Neuronal stem cell (in vitro differentiated cells): ENCODE data around the gene UBE2J2.

Source experiments
- DNase-seq: peaks from one replicate; pipeline ENCODE4 v3.0.0-alpha.2; 2013; ENCODE audit warnings: low spot score
- H2AFZ ChIP-seq: one replicate; pipeline ENCODE4 v1.6.1; 2013; ENCODE audit warnings: mild to moderate bottlenecking, low read length, inconsistent platforms
- H2AK5ac ChIP-seq: 2 replicates; pipeline ENCODE4 v1.6.1; 2013; ENCODE audit warnings: low read depth, mild to moderate bottlenecking, inconsistent platforms, low read length, moderate library complexity, mixed read lengths
- H2BK120ac ChIP-seq: 2 replicates; pipeline ENCODE4 v1.6.1; 2013; ENCODE audit warnings: low read depth, mild to moderate bottlenecking, inconsistent platforms, low read length, moderate library complexity, mixed read lengths
- H2BK12ac ChIP-seq: one replicate; pipeline ENCODE4 v1.6.1; 2013; ENCODE audit warnings: low read length, inconsistent platforms
- H2BK15ac ChIP-seq: 2 replicates; pipeline ENCODE4 v1.6.1; 2013; ENCODE audit warnings: mild to moderate bottlenecking, low read length, inconsistent platforms, mixed read lengths
- H2BK5ac ChIP-seq: one replicate; pipeline ENCODE4 v1.6.1; 2013; ENCODE audit warnings: inconsistent platforms, mild to moderate bottlenecking, low read length, moderate library complexity
- H3K14ac ChIP-seq: one replicate; pipeline ENCODE4 v1.6.1; 2013; ENCODE audit warnings: low read length, inconsistent platforms
- H3K18ac ChIP-seq: 2 replicates; pipeline ENCODE4 v1.6.1; 2013; ENCODE audit warnings: low read length, inconsistent platforms
- H3K23ac ChIP-seq: 2 replicates; pipeline ENCODE4 v1.6.1; 2013; ENCODE audit warnings: low read depth, mild to moderate bottlenecking, mixed read lengths, low read length, inconsistent platforms; ENCODE audit not compliant: poor library complexity
- H3K27ac ChIP-seq: replicated peaks from 3 replicates; pipeline ENCODE4 v1.5.1; 2013; ENCODE audit warnings: low read length, inconsistent platforms
- H3K27me3 ChIP-seq, 3 experiments: 2 replicates each; pipeline ENCODE4 v1.6.1; 2013; ENCODE audit warnings: low read length in 3 of 3, mild to moderate bottlenecking in 2 of 3, inconsistent platforms in 1 of 3, low read depth in 1 of 3, mixed read lengths in 1 of 3, moderate library complexity in 1 of 3; ENCODE audit not compliant: control insufficient read depth in 3 of 3, insufficient read depth in 3 of 3
- H3K36me3 ChIP-seq, 2 donors: replicated peaks in 1 of 2; 2 replicates each; pipeline ENCODE4 v1.6.1; 2013; ENCODE audit warnings: low read length in 2 of 2; ENCODE audit not compliant: control insufficient read depth in 2 of 2, insufficient read depth in 2 of 2
- H3K4ac ChIP-seq: 2 replicates; pipeline ENCODE4 v1.6.1; 2013; ENCODE audit warnings: inconsistent platforms, mild to moderate bottlenecking, low read length, moderate library complexity
- H3K4me1 ChIP-seq, 2 donors: 1 replicate in 1 of 2; 2 replicates in 1 of 2; pipeline ENCODE4 v1.6.1; 2013; ENCODE audit warnings: low read length in 2 of 2, low read depth in 1 of 2; ENCODE audit not compliant: control insufficient read depth in 2 of 2, insufficient read depth in 1 of 2
- H3K4me2 ChIP-seq: one replicate; pipeline ENCODE4 v1.6.1; 2013; ENCODE audit warnings: mild to moderate bottlenecking, low read length, inconsistent platforms; ENCODE audit not compliant: insufficient read depth, poor library complexity, severe bottlenecking
- H3K4me3 ChIP-seq, 2 donors: 2 replicates each; pipeline ENCODE4 v1.5.1; 2013; ENCODE audit warnings: low read length in 2 of 2, mild to moderate bottlenecking in 2 of 2, inconsistent platforms in 1 of 2, moderate library complexity in 1 of 2
- H3K79me1 ChIP-seq: one replicate; pipeline ENCODE4 v1.6.1; 2013; ENCODE audit warnings: low read depth, mild to moderate bottlenecking, inconsistent platforms, low read length, moderate library complexity
- H3K9ac ChIP-seq: one replicate; pipeline ENCODE4 v1.6.1; 2013; ENCODE audit warnings: mild to moderate bottlenecking, low read depth, low read length, inconsistent platforms; ENCODE audit not compliant: poor library complexity
- H3K9me3 ChIP-seq, 2 donors: replicated peaks in 1 of 2; 2 replicates each; pipeline versions ENCODE3 to v1.6.1; 2013; ENCODE audit warnings: low read length in 2 of 2, mild to moderate bottlenecking in 2 of 2, inconsistent platforms in 1 of 2, low read depth in 1 of 2, mixed read lengths in 1 of 2, moderate library complexity in 1 of 2; ENCODE audit not compliant: control insufficient read depth in 2 of 2, insufficient read depth in 1 of 2
- H4K8ac ChIP-seq: one replicate; pipeline ENCODE4 v1.6.1; 2013; ENCODE audit warnings: low read depth, mild to moderate bottlenecking, inconsistent platforms, low read length, moderate library complexity
- H4K91ac ChIP-seq: one replicate; pipeline ENCODE4 v1.6.1; 2013; ENCODE audit warnings: low read length, low read depth, mild to moderate bottlenecking, inconsistent platforms; ENCODE audit not compliant: poor library complexity
- WGBS, 2 donors: extraction: QIAGEN DNeasy Blood & Tissue Kit; methylation state at CpG; one replicate each; pipeline ENCODE4 v1.1.7; 2013; ENCODE audit warnings: missing lambda C conversion rate in 2 of 2, mixed read lengths in 1 of 2; ENCODE audit not compliant: insufficient read length in 2 of 2, insufficient replicate concordance in 1 of 2; ENCODE audit errors: extremely low coverage in 2 of 2; 5-methylcytosine and 5-hydroxymethylcytosine counted together

The UBE2J2 gene

GRCh38 chr1:1240822-1241587 is 32.6 kb downstream of the UBE2J2 start:
- Histone ChIP-seq H3K4ac (no peak overlapping the region), H3K23ac (peak overlapping the region; percentile 43), H3K9ac (peak overlapping the region; percentile 4), H2AK5ac (peak overlapping the region; percentile 81), H4K8ac (no peak overlapping the region), H3K79me1 (peaks cover 2% of the 10 kb centered on the region), H2BK15ac (no peak overlapping the region), H3K4me1 (peaks cover 11 to 38% of the 10 kb centered on the region in 2 donors), H3K4me2 (no peak overlapping the region), H2BK5ac (peak overlapping the region; percentile 71), H3K14ac (no peak overlapping the region), H3K9me3 (no peaks in the 10 kb centered on the region), H2AFZ (no peak overlapping the region), H3K27me3 (peaks cover 0 to 10% (median 3%) of the 10 kb centered on the region in 3 experiments), H3K18ac (peak overlapping the region; percentile 71), H3K4me3 (no peak overlapping the region), H2BK120ac (no peak overlapping the region), H2BK12ac (no peak overlapping the region), H3K36me3 (no peaks in the 10 kb centered on the region), H3K27ac (no peak overlapping the region), H4K91ac (no peak overlapping the region)
- no peak for DNase-seq
- no CpG with 5 or more reads among the region's 23 CpGs for WGBS, 2 donors

GRCh38 chr1:1240348-1240732 is 33.3 kb downstream of the UBE2J2 start:
- H3K4me1 ChIP-seq: peaks cover 11 to 38% of the 10 kb centered on the region in 2 donors
- WGBS, 2 donors: no CpG with 5 or more reads among the region's 11 CpGs
- no peak overlapping the region for H4K8ac ChIP-seq
- H3K23ac ChIP-seq: no peak overlapping the region
- peak overlapping the region; percentile 70 for H2BK5ac ChIP-seq
- peak overlapping the region; percentile 2 for H3K18ac ChIP-seq
- H3K79me1 ChIP-seq: peaks cover 2% of the 10 kb centered on the region
- H2BK120ac ChIP-seq: no peak overlapping the region
- no peaks in the 10 kb centered on the region for H3K9me3 ChIP-seq
- no peak overlapping the region for H3K4ac ChIP-seq
- H3K27ac ChIP-seq: no peak overlapping the region
- no peaks in the 10 kb centered on the region for H3K36me3 ChIP-seq
- H3K4me3 ChIP-seq: no peak overlapping the region
- H3K4me2 ChIP-seq: no peak overlapping the region
- no peak overlapping the region for H2BK12ac ChIP-seq
- H2AK5ac ChIP-seq: peak overlapping the region; percentile 90
- no peak overlapping the region for H3K9ac ChIP-seq
- H3K14ac ChIP-seq: no peak overlapping the region
- H2AFZ ChIP-seq: no peak overlapping the region
- DNase-seq: no peak
- H2BK15ac ChIP-seq: peak overlapping the region; percentile 37
- no peak overlapping the region for H4K91ac ChIP-seq
- peaks cover 0 to 4% (median 0%) of the 10 kb centered on the region in 3 experiments for H3K27me3 ChIP-seq

GRCh38 chr1:1239614-1240347 is 33.9 kb downstream of the UBE2J2 start:
- Histone ChIP-seq H4K8ac (no peak overlapping the region), H4K91ac (peak overlapping the region; percentile 30), H3K79me1 (peaks cover 2% of the 10 kb centered on the region), H3K4me1 (peaks cover 11 to 38% of the 10 kb centered on the region in 2 donors), H2BK15ac (peak overlapping the region; percentile 58), H2BK120ac (no peak overlapping the region), H3K4me3 (no peak overlapping the region), H3K23ac (peak overlapping the region; percentile 80), H3K4me2 (no peak overlapping the region), H2BK12ac (peak overlapping the region; percentile 84), H2AK5ac (peak overlapping the region; percentile 90), H3K27ac (no peak overlapping the region), H3K27me3 (peaks cover 0 to 4% (median 0%) of the 10 kb centered on the region in 3 experiments), H3K4ac (peak overlapping the region; percentile 37), H2BK5ac (peak overlapping the region; percentile 70), H3K36me3 (peaks cover 0 to 3% of the 10 kb centered on the region in 2 donors), H3K9ac (peak overlapping the region; percentile 77), H3K14ac (no peak overlapping the region), H3K18ac (peak overlapping the region; percentile 85), H2AFZ (no peak overlapping the region), H3K9me3 (no peaks in the 10 kb centered on the region)
- DNase-seq: no peak
- WGBS, 2 donors: no CpG with 5 or more reads among the region's 30 CpGs

GRCh38 chr1:1239227-1239613 is 34.4 kb downstream of the UBE2J2 start:
- H3K79me1 ChIP-seq: peaks cover 4% of the 10 kb centered on the region

More at GRCh38 chr1:1239227-1239613, 34.4 kb downstream of the UBE2J2 start:
- H3K9me3 ChIP-seq: no peaks in the 10 kb centered on the region
- H3K27me3 ChIP-seq: peaks cover 0 to 4% (median 0%) of the 10 kb centered on the region in 3 experiments
- H3K4me3 ChIP-seq: no peak overlapping the region
- peak overlapping the region; percentile 30 for H4K91ac ChIP-seq
- peak overlapping the region; percentile 58 for H2BK15ac ChIP-seq
- no peak overlapping the region for H3K27ac ChIP-seq
- H3K23ac ChIP-seq: peak overlapping the region; percentile 80
- no peak overlapping the region for H3K4me2 ChIP-seq
- no CpG with 5 or more reads among the region's 15 CpGs for WGBS, 2 donors
- H2BK120ac ChIP-seq: no peak overlapping the region
- H2AK5ac ChIP-seq: peak overlapping the region; percentile 90
- peaks cover 10 to 38% of the 10 kb centered on the region in 2 donors for H3K4me1 ChIP-seq
- peaks cover 4 to 8% of the 10 kb centered on the region in 2 donors for H3K36me3 ChIP-seq
- peak overlapping the region; percentile 37 for H3K4ac ChIP-seq
- H2AFZ ChIP-seq: no peak overlapping the region
- no peak for DNase-seq
- H3K9ac ChIP-seq: peak overlapping the region; percentile 77
- H3K14ac ChIP-seq: no peak overlapping the region
- peak overlapping the region; percentile 84 for H2BK12ac ChIP-seq
- H3K18ac ChIP-seq: peak overlapping the region; percentile 85
- H2BK5ac ChIP-seq: peak overlapping the region; percentile 70
- H4K8ac ChIP-seq: no peak overlapping the region
